Measurements from ENCODE around the gene GARRE1. TPM values are rescaled to one million over a fixed set of nuclear protein-coding genes. Genes with fewer than 3 reads are reported as not detected.
"Not testable (repeated sequence)": the region's sequence is repeated elsewhere in the genome, so short reads cannot be mapped to it uniquely, and the experiment has no call there.

GARRE1 gene
- polyA plus RNA-seq, 5 donors: 30.5 to 46.0 (median 37.5) TPM

DNA sequence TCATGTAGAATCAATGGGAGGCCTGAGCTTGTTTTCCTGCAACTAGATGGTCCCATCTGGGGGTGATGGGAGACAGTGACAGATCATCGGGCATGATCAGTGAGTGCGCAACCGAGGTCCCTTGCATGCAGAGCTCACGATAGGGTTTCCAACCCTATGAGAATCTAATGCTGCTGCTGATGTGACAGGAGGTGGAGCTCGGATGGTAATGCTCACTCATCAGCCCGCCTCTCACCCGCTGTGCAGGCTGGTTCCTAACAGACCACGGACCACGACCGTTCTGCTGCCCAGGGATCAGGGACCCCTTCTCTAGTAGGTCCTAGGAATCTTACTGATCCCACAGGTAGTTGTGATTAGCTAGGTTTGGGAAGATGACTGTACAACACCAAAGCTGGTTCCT is 23.5 kb upstream of the GARRE1 start:
- no peak for DNase-seq

DNA sequence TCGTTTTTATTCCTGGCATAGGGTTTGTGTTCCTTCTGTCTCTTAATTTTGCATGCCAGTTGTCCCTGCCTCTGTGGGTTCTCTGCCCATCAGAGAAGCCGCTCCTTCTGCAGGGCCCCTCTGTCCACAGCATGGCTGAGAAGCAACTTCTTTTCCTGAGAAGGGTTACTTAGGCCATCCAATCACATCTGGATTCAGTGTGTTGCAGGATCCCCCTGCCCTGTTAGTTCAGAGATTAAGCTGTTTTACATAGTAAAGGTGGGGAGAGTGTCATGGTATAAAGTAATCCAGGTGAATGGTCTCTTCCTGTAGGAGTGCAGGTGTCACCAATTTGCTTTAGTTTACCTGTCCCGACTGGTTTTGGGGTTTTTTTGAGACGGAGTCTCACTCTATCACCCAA is 22.9 kb upstream of the GARRE1 start:
- no peak for DNase-seq

DNA sequence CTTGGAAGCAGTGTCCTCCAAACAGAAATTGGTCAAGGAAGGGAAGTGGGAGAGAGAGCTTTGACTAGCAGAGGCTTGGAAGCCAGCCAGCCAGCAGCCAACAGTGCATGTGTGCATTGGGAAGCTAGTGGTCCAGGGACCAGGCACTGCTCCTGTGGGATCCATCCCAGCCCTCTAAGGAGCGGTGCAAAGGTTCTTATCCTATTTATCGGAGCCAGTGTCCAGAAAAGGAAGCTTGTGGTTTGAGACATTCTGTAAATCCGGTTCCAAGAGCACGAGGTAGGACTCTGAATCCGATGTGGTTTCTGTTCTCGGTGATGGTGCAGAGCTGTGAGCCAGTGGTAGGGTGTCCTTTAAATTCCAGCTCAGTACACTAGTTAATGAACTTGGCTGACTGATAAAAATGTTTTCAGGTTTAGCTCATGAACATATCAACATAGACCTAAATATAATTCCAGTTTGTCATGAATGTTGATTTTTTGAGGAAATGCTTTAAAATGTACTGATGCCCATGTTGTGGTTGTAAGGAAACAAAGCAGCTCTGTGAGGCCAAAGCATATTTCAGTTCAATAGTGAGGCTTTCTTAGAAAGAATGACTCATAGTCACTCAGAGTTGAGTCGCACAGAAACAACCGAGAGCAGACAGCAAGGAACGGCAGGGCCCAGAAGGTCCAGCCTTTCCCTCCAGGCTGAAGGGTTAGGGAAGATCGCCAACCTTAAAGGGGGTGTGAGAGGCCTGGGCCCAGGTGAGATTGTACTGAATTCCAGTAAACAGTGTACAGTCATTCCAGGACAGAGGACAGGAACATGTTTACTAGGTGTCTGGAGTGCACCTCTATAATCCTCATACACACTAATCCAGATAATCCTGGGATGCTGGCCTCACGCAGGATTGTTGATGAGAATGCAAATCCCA is 21.5 kb upstream of the GARRE1 start:
- no peak for DNase-seq

DNA sequence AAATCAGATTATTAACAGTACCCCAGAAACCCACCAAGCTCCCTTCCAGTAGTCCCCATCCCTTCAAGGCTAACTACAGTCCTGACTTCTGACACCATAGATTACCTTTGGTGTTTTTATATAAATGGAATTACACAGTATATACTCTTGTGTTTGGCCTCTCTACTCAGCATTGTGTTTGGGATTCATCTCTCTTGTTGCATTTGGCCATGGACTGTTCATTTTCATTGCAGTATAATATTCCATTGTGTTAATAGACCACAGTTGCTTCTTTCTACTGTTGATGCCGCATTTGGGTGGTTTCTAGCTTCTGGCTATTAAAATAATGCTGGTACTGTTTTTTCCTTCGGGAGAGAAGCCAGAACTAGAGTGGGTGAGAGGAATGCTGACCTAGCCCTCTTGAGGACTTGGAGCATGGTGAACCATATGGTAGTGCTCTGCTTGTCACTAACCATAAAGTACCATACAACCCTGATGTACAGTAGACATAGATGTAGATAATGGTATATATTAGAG is 18.9 kb upstream of the GARRE1 start:
- no peak for DNase-seq

DNA sequence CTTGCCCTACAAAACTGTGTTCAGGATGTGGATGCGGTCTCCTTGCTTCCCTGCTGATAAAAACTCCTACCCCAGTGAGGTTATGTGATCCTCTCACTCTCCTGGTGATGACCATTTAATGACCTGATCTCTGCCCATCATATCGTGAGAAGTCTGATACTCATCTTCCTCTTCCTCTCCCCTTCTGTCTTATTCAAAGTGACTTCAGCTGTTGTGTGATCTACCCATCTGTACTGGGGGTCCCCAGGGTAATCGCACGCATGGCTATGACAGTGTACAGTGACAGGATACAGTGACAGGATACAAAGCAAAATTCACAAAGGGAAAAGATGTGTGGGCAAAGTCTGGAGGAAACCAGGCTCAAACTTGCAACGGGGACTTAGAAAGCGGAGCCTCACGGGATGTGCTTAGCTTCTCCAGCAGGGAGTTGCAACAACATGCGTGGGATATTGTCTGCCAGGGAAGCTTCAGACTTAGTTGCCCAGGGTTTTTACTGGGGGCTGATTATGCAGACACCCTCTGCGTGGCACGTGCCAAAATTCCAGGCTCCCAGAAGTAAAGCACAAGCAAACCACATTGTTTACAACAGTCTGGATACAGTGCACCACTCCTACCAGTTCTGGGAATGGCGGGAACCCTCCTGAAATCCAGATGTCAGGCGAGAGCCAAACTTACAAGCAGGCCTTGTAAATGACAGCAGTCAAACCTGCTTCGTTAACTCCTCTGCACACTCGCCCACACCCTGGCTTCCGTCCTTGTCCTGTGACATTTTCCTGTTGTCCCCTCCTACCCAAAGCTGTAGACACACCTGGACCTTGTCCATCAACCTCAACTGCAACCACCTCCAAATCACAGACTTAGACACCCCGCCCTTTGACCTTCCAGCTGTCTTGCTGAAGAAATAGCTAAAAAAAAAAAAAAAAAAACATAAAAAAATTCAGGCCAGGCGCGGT is 18.0 kb upstream of the GARRE1 start:
- no peak for DNase-seq

DNA sequence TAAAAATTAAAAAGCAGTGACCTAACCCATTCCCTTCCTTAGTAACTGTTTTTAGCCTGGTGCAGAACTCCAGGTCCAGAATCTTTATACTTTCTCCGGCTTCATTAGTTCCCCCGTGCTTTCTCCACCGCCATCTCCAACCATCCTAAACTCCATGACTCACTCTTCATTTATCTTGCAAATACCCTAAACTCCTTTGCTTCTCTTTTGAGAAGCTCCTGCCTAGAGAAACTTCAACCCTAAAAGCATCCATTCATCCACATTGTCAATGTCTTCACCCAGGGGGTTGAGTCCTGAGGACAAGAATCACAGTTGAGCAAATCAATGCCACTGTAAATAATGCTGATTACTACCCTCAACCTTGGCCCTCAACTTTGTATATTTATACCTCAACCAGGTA is 17.1 kb upstream of the GARRE1 start:
- DNase-seq: no peak

DNA sequence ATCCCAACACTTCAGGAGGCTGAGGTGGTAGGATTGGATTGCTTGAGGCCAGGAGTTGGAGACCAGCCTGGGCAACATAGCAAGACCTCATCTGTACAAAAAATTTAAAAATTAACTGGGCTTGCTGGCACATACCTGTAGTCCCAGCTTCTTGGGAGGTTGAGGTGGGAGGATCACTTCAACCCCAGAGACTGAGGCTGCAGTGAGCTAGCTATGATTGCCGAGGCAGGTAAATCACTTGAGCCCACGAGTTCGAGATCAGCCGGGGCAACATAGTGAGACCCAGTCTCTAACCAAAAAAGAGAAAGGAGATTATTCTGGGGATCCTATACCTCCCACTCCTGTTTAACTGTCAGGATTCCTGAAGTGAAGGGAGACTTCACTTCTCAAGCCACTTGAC is 16.4 kb upstream of the GARRE1 start:
- no peak for DNase-seq

DNA sequence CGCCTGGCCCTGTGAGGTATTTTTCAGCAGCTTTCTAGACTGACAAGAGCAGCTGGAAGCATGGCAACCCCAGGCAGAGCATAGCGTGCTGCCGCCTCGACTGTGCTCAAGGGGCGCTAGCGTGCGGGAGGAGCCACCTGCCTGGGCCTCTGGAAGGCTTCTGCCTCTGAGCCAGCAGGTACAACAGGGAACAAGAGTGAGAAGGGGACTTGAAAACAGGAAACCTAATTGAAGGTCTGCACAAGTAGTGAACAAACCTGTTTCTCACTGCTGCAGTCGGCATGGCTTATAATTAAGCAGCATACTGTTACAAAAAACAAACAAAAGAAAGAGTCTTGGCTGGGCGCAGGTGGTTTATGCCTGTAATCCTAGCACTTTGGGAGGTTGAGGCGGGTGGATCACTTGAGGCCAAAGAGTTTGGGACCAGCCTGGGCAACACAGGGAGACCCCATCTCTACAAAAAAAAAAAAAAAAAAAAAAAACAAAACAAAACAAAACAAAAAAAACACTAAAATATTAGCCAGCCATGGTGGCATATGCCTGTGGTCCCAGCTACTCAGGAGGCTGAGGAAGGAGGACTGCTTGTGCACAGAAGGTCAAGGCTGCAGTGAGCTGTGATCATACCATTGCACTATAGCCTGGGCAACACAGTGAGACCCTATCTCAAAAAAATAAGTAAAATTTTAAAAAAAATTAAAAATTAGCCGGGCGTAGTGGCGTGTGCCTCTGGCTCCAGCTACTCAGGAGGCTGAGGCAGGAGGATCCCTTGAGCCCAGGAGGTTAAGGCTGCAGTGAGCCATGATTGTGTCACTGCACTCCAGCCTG is 12.6 kb upstream of the GARRE1 start:
- peak; percentile 33 to 55 for DNase-seq

DNA sequence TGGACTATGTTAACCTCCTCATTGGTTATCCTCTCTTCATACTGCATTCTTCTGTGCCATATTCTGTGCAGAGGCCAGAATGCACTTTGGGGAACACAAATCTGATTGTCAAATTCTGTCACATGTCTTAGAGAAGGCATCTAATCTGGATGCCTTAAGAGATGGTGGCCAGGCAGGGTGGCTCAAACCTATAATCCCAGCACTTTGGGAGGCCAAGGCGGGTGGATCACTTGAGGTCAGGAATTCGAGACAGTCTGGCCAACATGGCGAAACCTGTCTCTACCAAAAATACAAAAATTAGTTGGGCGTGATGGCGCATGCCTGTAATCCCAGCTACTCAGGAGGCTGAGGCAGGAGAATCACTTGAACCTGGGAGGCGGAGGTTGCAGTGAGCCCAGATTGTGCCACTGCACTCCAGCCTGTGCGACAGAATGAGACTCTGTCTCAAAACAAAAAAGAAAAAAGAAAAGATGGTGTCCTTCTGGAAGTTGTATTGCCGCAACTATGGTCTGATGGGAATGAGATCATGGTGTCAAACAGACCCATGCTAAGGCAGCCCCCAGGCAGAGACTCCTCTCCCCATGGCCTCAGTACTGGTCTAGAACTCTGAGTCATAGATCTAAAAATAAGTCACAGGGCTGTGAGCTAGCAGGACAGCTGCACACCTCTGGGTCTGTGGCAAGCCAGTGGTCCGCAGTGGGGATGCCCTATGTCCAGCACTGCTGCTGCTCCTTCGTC is 11.0 kb upstream of the GARRE1 start:
- DNase-seq: not testable (repeated sequence)

DNA sequence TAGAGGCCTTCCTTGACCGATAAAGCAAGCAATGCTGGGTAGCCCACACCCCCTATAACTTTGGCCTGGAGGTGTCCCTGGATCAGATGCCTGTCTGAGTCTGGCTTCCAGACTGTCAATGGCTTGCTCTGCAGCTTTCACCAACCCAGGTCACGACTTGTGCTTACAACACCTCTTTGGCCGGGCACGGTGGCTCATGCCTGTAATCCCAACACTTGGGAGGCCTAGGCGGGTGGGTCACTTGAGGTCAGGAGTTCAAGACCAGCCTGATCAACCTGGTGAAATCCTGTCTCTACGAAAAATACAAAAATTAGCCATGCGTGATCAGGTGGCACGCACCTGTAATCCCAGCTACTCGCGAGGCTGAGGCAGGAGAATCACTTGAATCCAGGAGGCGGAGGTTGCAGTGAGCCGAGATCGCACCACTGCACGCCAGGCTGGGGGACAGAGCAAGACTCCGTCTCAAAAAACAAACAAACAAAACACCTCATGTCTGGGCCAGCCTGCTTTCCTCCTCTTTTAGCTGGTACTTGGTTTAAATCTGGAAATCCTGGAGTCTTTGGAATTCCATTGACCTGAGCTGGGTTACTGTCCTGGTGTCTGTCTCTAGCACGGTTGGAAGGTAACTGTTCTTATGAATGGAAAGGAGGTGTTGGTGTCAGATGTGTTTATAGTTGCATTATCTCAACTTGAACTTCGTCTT is 10.3 kb upstream of the GARRE1 start:
- no peak for DNase-seq

DNA sequence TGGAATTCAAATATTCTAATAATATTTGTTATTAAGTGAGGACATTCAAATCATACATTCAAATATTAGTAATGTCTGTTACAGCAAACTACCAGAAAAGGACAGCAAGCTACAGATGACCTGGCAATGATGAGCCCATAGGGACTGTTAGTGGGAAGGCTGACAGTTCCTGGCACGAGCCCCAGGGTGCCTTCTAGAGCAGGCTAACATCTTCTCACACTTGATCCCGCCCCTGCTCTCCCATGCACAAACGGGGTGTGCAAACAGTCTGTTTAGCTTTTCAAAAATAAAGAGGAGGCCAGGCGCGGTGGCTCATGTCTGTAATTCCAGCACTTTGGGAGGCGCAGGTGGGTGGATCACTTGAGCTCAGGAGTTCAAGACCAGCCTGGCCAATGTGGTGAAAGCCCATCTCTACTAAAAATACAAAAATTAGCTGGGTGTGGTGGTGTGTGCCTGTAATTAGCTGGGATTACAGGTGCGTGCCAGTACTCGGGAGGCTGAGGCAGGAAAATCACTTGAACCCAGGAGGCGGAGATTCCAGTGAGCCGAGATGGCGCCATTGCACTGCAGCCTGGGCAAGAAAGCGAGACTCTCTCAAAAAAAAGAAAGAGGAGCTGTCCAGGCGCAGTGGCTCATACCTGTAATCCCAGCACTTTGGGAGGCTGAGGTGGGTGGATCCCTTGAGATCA is 9.6 kb upstream of the GARRE1 start:
- no peak for DNase-seq

DNA sequence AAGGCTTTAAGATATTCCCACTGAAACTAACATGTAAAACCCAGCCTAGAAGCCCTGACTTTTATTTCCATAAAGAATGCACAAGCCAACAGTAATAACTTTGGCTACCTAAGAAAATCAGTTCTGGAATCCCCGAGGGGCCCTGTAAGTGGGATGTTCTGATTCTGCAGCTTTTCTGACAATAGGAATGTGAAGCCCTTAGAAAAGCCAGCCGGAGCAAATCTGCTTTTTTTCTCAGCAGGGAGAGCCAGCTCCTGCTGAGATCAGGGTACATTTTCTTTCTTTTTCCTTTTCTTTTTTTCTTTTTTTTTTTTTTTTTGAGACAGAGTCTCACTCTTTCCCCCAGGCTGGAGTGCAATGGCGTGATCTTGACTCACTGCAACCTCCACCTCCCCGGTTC is 8.0 kb upstream of the GARRE1 start:
- DNase-seq: no peak

DNA sequence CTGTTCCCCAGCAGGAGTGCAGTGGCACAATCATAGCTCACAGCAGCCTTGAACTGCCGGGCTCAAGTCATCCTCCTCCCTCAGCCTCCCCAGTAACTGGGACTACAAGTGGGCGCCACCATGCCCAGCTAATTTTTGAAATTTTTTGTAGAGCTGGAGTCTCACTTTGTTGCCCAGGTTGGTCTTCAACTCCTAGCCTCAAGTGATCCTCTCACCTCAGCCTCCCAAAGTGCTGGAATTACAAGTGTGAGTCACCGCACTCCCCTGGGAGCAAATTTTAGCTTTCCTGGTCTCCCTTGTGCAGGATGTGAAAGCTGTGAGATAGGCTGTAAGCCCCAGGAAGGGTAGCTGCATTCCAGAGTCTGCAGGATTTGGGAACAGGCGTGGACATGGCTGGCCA is 5.4 kb upstream of the GARRE1 start:
- DNase-seq: no peak

DNA sequence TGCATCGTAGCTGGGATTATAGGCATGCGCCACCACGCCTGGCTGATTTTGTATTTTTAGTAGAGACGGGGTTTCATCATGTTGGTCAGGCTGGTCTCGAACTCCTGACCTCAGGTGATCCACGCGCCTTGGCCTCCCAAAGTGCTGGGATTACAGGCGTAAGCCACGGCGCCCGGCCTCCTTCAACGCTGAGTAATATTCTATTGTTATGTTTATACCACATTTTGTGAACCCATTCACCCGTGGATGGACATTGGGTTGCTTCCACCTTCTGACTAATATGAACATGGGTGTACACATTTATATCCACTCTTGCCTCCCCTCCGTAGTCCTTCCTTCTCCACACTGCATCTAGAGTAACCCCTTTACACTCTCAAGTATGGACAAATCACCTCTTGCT is 1.2 kb upstream of the GARRE1 start:
- not testable (repeated sequence) for DNase-seq

DNA sequence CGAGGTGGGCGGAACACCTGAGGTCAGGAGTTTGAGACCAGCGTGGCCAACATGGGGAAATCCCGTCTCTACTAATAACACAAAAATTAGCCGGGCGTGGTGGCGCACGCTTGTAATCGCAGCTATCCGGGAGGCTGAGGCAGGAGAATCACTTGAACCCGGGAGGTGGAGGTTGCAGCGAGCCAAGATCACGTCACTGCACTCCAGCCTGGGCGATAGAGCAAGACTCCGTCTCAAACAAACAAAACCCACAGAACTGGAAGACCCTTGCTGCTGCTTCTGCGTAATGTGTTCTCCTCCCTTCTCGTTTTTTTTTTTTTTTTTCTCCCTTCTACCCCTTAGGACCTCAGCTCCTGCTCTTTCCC is 691 bp upstream of the GARRE1 start:
- not testable (repeated sequence) for DNase-seq

DNA sequence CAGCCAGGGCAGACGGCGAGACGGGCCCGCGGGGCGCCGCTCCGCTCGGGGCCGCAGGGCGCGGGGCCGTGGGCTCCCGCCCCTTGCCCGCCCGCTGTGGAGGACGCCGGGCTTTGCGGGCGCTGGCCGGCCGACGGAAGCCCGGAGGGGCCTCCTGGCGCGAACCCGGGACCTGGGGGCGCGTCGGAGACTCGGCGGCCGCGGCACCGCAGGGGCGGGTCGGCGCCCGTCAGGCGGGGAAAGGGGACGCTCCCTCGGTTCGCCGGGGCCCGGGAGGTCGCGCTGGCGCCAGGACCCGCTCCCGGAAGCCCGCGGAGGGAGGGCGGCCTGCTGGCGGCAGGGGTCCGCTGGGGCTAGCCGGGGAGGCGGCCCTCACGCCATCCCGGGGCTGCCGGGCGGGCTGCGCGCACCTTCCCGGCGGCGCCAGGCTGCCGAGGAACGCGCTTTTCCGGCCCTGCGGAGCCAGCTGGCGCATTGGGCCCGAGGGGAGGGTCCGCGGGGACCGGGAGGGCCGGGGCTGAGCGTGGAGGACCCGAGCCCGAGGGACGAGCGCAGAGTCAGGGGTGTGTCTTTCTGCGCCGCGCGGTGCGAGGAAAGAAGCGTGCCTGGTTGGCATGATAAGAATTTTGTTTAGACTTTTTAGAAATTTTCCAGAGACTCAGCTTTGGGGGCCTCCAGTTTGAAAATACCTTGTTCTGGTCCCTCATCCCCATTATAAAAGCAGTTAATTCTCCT is 511 bp downstream of the GARRE1 start:
- DNase-seq: no peak

DNA sequence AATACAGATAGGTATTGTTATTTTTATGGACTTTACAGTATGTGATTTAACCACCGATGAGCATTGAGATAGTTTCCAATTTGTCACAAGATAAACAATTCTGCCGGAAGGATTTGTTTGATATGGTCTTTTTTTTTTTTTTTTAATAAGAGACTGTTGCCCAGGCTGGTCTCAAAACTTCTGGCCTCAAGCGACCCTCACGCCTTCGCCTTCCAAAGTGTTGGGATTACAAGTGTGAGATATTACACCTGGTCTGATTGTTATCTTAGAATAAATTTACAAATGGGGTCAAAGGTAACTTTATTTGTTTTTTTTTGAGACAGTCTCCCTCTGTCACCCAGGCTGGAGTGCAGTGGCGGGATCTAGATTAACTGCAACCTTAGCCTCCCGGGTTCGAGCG is 1.2 kb downstream of the GARRE1 start:
- no peak for DNase-seq

DNA sequence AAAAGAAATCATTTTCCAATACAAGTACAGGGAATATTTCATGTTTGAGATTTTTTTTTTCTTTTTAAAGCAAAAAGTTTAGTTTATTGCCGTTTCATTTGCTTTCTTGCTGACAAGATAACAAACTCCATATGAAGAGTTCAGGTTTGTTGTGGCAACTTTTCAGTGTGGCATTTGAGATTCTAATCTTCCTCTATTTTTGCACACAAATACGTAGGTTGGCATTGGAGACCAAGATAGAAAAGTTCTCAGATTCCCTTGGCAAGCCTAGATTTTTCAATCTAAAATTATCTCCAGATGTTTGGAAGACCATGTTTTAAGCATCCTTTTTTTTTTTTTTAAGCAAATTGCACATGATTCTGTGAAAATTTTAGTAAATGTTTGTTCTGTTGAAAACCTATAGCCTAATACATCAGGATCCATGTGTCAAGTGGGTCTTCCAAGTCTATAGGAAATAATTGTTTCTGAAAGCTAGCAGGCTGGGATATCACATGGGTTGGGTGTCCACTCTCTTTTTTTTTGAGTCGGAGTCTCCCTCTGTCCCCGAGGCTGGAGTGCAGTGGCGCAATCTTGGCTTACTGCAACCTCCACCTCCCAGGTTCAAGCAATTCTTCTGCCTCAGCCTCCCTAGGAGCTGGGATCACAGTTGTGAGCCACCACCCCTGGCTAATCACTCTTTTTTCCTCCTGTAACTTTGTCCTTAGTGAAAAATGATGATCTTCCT is 2.6 kb downstream of the GARRE1 start:
- DNase-seq: no peak
